Activated naive CD8-positive, alpha-beta T cell treated with anti-CD3 and anti-CD28 coated beads, Interleukin-2, amount 50 U/mL, for 16 hours (primary cell): ENCODE data around the gene MSMP.

Source experiments
- DNase-seq: peaks from one replicate; pipeline ENCODE4 v3.0.0-alpha.2; 2020; ENCODE audit warnings: low read depth, low spot score

The MSMP gene

GRCh38 chr9:35771534-35771933, 17.5 kb upstream of the MSMP start:
- no peak for DNase-seq

DNA sequence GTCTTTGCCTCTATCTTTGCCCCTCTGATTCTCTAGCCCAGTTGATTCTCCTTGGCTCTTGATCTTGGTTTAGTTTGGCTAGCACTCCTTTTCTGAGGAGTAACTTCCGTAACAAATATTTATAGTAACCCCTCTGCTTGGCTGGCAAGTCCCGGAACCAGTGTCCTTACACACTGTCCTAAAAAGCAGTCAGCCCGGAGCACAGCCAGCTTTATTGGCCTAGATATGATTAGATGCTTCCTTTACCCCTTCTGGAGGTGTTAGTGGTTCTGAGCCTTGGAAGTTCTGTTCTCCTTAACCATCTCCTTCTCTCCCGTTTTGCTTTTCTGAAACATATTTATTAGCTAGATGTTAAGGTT, 17.0 kb upstream of the MSMP start:
- DNase-seq = no peak

- no peak for DNase-seq
Observed at GRCh38 chr9:35769763-35770162, 15.7 kb upstream of the MSMP start.

DNA sequence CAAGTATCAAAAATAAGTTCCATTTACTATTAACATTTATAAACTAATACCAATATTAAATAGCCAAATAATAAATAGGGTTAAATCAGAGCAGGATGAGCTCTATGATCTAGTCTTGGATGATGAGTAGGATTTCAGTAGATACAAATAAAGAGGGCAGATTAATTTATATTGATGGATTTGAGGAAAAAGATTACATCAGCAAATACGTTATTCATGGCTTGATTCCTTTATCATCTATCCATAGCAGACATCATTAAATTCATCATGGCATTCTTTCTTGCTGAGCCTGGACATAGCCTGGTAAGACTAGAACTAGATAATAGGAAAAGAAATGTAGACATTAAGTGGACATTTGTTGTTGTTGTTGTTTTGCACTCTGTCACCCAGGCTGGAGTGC, 13.4 kb upstream of the MSMP start:
- no peak for DNase-seq

DNA sequence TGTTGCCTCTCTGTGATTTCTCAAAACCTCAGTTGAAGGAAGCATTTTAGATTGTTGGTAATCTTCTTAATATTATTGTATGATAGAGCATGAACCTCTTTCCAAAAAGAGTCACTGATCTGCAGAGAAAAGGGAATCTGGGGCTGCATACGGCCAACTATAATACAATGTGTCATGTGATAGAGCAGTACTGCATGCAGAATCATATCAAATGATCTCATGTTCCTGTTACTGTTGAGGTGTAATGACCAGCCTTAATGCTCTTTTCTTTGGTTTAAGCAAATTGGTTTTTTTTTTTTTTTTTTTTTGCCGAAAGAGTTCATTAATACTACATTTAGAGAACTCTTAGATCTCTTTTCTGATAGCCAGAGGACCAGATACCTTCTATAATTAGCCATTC, 12.9 kb upstream of the MSMP start:
- no peak for DNase-seq

GRCh38 chr9:35763803-35764202, 9.7 kb upstream of the MSMP start:
- DNase-seq = no peak

- DNase-seq = no peak
Observed at GRCh38 chr9:35763181-35763580, 9.1 kb upstream of the MSMP start.

DNA sequence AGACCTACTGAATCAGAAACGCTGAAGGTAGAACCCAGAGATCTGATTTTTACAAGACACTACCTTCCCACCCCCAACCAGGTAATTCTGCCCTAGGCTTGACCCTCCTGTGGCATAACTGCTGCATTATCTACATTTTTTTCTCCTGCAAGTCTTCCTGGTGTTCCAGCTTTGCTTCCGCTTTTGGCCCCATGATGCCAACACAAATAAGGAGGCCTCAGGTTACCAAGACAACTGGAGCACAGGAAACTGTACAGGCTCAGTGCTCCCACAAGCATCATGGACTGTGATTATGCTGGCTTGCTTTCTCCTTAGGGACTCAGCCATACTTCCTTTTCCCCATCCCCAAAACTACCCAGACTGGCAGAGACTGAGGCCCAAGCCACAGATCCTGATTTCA, 6.6 kb upstream of the MSMP start:
- no peak for DNase-seq

DNA sequence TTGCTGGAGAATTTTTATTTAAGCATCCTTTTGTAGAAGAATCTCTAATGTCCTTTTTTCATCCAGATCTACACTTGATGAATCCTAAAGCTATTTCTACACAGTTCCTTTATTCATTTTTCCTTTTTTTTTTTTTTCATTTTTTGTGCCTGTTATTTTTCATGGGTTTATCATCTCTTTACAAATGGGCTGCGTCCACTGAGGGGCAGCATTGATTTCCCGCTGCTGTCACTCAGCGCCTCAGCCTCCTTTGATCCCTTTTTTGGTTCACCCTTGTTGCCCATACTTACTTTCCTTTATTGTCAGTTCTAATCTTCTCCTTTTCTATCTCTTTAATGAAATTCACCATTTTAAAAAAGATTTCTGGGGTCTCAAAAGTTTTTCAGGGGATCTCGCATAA, 5.7 kb upstream of the MSMP start:
- no peak for DNase-seq

DNA sequence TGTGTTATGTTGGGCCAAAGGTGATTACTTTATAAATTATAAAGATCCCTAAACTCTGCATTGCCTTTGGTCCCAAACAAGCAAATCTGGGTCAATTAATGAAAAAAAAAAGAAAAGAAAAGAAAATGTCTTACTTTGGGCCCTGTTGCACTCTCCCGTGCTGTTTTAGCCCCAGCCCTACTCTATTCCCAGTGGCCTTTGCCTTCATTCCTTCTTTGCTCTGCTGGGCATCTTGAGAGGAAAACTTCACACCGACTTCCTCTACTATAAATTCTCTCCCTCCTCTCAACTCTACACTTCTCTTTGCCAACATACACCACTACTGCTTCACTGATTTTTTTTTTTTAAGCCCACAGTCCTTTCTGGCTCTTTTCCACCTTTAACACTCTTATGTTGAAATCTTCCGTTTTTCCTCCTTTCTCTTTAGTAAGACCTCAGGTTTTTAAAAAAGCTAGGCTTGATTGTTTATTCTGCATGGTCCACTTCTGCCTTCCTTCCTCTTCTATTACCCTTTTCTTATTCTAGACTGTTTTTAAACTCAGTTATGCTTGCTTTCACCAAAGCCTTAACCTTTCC, 4.5 kb upstream of the MSMP start:
- no peak for DNase-seq

GRCh38 chr9:35757892-35758275, 3.8 kb upstream of the MSMP start:
- DNase-seq = no peak

GRCh38 chr9:35757226-35757891, 3.3 kb upstream of the MSMP start:
- no peak for DNase-seq

DNA sequence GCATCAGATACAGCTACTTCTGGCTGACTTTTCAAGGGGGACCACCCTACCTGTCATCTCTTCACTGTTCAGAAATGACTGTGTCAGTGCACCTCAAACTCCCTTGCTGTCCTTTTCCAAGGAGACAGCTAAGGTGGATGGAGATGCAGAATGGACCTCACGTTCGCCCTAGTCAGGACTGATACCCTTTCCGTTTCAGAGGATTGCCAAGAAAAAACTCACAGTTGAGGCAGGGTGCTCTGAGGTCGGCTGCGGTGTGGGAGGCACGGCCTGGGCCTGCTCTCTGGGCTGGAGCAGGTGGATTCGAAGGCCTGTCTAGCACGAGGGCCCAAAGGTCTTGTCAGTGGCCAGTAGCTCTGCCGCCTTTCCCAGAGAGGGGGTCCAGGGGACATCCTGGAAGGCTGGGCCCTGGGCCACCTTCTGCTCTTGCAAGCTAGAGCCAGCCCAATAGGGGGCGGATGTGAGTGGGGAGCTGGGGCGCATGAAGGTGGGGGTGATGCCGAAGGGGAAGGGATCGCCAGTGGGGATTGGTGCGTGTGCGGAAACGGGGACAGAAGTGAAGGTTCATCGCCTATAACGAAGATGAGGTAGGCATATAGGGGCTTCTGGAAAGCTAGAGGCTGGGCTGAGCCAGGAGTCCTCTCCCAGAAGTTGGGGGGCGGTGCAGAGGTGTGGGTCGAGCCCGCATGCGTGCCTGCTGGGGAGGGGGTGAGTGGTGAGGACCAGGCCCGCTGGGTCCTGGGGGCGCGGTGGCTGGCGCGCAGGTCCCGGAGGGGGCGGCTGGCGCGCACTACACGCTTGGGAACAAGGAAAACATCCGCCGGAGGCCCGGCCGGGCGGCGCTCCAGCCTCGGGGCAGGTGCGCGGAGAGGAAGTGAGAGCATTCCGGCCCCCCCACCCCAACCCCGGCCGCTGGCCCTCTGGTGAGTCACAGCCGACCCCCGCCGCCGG, 2.5 kb upstream of the MSMP start:
- peak; percentile 63 for DNase-seq

DNA sequence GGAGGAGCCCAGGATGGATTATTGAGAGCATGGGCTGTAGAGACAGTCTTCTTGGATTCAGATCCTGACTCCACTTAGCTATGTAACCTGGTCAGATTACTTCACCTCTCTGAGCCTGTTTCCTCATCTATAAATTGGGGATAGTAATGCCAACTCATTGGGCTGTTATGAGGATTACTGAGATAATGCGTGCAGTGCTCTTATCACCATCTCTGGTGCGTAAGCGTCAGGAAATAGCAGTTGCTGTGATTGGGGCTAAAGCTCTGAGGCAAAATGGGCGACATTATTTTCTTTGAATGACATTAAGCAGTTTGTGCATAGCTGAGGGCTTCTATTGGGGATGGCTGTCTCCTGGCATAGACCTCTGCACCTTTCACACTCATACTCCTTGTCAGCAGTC, 995 bp upstream of the MSMP start:
- no peak for DNase-seq

- no peak for DNase-seq
Observed at GRCh38 chr9:35753466-35753865, 610 bp downstream of the MSMP start.

DNA sequence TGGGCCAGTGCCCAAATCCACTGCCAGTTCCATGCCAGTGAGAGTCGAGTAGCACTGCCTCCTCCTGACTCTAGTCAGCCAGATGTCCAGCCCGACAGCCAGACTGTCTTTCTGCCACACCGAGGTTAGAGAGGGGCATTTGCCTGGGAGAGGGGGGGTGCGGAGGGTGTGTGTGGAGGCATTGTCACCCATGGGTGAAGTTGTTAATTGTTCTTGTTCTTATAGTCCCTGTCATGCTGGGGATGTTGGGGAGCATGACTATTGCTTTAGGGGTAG, 3.9 kb downstream of the MSMP start:
- DNase-seq = no peak

DNA sequence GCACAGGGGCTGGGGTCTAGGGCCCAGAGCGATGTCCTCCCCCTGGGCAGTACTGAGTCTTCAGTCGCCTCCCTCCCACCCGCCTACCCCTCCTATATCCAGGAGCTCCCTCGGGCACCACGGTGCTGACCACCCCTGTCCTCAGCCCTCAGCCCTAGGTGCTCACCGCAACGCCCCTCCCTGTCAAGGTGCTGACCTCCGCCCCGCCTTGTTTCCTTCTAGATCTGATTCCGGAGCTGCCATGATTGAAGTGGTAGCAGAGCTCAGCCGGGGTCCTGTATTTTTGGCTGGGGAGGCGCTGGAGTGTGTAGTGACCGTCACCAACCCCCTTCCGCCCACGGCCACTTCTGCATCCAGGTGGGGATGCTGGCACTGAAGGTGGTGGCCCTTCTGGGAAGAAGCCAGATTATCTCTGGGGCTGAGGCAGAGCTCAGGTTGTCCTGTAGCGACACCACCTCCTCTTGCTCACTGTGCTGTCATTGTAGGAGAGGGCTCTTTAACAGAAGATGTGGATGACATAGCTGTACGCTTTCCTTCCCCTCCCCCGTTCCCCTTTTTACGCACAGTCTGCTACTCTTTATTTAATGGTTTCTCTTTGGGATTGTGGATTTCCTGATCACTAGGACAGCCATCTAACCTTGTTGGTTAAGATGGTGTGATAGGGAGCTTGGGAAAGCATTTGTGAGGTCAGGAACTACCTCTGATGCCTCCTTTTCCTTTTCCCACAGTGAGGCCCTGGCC, 4.4 kb downstream of the MSMP start:
- no peak for DNase-seq

DNA sequence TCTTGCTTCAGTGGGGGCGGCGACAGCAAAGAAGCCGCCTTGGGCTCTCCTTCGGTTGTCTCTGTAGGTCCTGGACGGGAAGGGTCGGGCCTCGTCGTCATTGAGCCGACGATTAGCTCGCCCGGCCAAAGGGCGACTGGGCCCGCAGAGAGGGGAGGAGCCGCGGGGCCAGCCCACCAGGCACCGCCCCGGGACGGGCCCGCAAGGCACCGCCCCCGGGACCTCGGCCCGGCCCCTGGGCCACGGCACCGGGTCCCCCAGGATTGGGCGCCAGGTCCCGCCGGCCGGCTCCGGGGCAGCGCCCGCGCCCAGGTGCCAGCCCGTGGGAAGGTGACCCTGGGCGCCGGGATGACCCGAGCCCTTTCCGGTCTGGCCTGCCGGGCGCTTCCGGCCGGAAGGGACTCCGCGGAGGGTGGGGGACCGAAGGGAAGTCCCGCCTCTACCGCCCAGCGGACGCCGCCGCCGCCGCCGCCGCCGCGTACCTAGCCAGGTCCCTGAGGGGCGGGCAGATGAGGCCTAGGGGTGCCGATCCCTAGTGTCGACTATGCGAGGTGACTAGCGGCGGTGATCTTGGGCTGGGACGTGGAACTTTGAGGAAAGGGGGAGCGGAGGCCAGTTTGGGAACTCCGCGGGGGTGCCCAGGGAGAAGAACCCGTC, 5.1 kb downstream of the MSMP start, which contains the start of the genes GBA2 and RGP1:
GBA2 (minus strand) TSS at position 371 of the 657 bp plus-strand sequence. CDS start 524 bp downstream, outside the sequence.
RGP1 (plus strand) TSS at position 430 of the 657 bp plus-strand sequence. CDS start 469 bp downstream, outside the sequence.
- peak; percentile 29 for DNase-seq

- no peak for DNase-seq
Observed at GRCh38 chr9:35748242-35748857, 5.7 kb downstream of the MSMP start.

DNA sequence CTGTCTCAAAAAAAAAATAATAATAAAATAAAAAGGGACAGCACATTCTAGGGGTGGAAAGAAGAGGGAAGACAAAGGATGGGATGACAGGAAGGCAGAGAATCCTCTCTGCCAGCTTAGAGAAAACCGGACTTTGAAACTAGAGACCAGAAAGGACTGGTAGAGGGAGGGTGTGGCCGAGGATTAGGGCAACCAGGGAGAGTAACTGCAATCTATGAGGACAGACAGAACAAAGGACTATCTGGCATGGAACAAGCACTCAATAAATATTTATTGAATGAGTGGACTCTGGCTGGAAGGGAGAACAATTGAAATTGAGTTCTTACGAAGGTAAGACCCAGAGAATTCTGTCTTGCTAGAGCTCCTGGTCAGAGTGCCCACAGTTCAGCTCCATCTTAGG, 7.5 kb downstream of the MSMP start:
- no peak for DNase-seq

GRCh38 chr9:35745569-35745968, 8.5 kb downstream of the MSMP start:
- DNase-seq = no peak
